SH-SY5Y (cell line): ENCODE data around the gene NYAP1.

Source experiments
- GATA2 ChIP-seq: IDR thresholded peaks from 2 replicates; pipeline ENCODE4 v1.6.1; 2011; ENCODE audit warnings: mild to moderate bottlenecking, low read depth, low read length
- GATA3 ChIP-seq: IDR thresholded peaks from 2 replicates; pipeline ENCODE4 v1.6.1; 2011; ENCODE audit warnings: low read depth, mild to moderate bottlenecking, low read length, moderate library complexity

DNA sequence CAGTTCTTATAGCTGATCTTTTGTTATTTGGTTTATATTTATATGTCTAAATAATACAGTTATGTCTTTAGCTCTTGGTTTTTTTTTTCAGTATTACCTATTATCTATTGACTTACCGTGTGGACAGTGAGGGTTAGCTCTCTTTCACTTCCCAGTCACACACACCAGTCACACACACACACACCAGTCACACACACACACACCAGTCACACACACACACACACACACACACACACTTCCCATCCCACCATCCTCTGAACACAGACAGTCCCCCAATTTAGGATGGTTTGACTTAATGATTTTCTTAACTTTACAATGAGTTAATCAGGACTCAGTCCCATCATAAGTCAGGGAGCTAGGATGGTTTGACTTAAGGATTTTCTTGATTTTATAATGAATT is 36.4 kb downstream of the NYAP1 start:
- no peak for TF ChIP-seq GATA2
- no peak for TF ChIP-seq GATA3
